Measurements from ENCODE around the gene SSC4D. TPM values are rescaled to one million over a fixed set of nuclear protein-coding genes. Genes with fewer than 3 reads are reported as not detected.
"Not testable (repeated sequence)": the region's sequence is repeated elsewhere in the genome, so short reads cannot be mapped to it uniquely, and the experiment has no call there.

Gene SSC4D
- 1 to 10 TPM; 2.9 to 5.8 (median 4.7) TPM for polyA plus RNA-seq

DNA sequence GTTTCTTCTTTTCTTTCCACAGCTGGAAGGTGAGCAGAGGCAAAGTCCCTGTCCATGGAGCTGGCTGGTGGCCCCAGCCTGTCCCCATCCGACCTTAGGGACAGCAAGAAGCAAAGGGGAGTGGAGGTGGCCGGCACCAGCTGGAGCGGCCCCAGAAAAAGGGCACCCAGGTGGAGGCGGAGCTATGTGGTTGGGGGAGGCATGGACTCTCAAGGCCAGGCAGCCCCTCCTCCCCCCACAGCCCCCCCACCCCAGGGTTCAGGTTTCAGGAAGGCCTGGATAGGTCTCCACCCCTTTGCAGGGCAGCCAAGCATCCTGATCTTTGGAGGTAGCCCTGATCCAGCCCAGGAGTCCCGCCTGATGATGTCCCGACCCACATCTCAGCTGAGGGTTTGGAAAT lies at the start of gene SSC4D:
Gene SSC4D, minus strand, starts transcription at position 161 of the 400 bp plus-strand sequence. CDS start 5,258 bp downstream, outside the sequence.
- H3K27ac ChIP-seq (ENCODE audit: low read depth, low read length), result no peak within 1 kb of the TSS
- WGBS, 3 donors, result 51 to 88% (median 73%) methylated on average over 6 of the region's 6 CpGs

DNA sequence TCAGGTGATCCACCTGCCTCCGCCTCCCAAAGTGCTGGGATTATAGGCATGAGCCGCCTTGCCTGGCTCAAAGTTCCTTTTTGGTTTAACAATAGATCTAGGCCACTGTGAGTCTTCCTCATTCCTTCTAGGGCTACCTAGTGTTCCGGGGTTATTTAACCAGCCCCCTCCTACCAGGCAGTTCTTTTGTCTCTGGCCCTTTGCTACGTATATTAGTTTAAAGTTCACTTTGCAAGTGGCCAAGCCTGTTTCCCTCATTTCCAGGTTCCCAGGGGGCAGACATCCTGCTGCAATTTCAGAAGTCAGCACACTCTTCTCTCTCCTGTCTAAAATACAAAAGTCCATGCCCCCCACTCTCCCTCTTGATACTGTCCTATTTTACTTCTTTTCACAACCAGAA lies 49.0 kb upstream of the SSC4D start:
- not testable (repeated sequence) for H3K27ac ChIP-seq (ENCODE audit: low read depth, low read length)
- 24 to 54% (median 28%) methylated on average over 1 of the region's 4 CpGs for WGBS, 3 donors

DNA sequence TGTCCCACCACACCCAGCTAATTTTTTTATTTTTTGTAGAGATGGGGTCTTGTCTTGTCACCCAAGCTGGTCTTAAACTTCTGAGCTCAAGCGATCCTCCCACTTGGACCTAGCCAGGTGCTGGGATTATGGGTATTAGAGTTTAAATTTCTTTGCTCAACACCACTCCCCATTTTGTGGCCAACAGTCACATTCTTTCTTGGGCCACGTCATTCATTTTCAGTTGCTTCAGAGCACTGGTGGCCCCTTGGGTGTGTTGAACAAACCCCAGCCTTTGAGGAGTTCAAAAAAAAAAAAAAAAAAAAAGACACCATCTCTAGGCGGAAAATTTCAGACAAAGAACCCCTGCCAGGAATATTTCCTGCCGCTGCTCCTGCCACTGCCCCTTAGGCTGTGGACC lies 47.5 kb upstream of the SSC4D start:
- 50% methylated on average over 1 of the region's 4 CpGs; no CpG with 5 or more reads in 2 of the 3 donors for WGBS, 3 donors

DNA sequence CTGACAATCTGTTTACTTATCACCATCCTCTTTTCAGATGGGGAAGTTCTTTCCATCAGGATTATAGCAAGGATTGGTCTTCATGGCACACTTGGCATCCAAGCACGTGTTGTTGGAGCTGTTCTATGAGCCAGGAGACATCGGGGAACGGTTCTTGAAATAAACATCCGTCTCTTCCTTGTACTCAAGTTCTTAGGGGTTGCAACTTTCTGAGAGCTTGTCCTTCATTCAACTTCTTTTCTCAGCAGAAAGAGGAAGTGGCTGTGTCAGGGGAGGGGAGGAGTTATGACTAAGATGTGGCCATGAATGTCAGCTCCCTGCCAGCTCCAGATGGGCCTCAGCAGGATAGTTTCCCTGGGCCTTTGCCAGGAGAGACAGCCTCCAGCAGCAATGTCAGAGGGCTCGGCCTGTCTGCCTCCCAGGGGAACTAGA lies 36.1 kb upstream of the SSC4D start:
- WGBS, 3 donors, result 0 to 20% (median 1%) methylated on average over 4 of the region's 5 CpGs
- H3K27ac ChIP-seq (ENCODE audit: low read depth, low read length), result not testable (repeated sequence)

More for the DNA sequence above, 47.5 kb upstream of the SSC4D start:
- not testable (repeated sequence) for H3K27ac ChIP-seq (ENCODE audit: low read depth, low read length)

DNA sequence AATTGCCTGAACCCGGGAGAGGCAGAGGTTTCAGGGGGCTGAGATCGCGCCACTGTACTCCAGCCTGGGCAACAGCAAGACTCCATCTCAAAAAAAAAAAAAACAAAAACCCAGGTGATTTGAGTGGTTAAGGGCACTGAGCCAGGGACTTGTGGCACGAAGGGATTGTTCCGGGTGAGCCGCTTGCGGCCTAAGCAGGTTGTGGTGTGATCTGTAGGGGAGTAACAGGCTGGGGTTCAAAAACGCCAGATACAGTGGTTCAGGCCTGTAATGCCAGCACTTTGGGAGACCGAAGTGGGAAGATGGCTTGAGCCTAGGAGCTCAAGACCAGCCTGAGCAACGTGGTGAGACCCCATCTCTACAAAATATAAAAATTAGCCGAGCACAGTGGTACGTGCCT lies 34.3 kb upstream of the SSC4D start:
- H3K27ac ChIP-seq (ENCODE audit: low read depth, low read length), result not testable (repeated sequence)
- 76 to 85% (median 82%) methylated on average over 7 to 11 of the region's 12 CpGs for WGBS, 3 donors

DNA sequence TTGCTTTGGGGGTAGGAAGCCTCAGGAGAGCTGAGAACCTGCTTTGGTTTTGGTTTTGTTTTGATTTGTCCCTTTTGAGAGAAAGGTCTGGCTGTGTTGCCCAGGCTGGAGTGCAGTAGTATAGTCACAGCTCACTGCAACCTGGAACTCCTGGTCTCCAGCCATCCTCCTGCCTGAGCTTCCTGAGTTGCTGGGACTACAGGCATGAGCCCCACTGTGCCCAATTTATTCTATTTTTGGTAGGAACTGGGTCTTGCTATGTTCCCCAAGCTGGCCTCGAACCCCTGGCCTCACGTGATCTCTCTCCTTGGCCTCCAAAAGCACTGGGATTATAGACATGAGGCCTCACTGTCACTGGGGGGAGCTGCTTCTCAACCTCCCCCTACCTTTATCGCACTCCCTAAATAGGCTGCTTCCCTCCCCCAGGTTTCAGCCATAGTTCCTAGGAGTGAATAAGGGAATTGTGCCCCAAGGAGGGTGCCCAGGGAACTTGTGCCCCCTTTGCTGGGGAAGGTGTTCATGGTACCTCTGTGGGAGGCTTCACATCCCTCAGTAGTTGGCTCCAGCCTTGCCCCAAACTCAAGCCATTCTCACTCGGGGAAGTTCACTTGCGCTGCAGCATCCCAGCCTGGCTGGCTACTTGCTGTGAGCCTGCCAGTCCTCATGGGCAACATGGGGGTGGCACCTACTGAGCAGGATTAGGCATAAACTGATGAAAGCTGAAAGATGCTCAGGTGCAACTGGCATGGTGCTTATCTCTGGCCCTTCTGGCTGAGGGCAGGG lies 33.4 kb upstream of the SSC4D start:
- 89 to 97% (median 95%) methylated on average over 3 to 5 of the region's 5 CpGs for WGBS, 3 donors
- H3K27ac ChIP-seq (ENCODE audit: low read depth, low read length), result not testable (repeated sequence)

DNA sequence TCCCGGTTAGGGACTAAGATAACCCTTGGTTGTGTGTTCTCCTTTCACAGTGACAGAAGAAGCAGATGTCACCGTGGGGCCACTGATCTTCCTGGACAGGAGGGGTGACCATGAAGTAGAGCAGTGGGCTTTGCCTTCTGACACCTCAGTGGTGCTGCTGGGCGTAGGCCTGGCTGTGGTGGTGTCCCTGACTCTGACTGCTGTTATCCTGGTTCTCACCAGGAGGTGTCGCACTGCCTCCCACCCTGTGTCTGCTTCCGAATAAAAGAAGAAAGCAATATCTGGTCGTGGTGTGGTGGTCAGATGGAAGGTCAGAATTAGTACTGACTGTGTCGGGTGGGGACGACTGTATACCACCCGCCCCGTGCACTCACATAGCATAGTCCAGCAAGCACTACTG lies 32.3 kb upstream of the SSC4D start:
- H3K27ac ChIP-seq (ENCODE audit: low read depth, low read length), result not testable (repeated sequence)
- 57 to 100% (median 100%) methylated on average over 1 to 2 of the region's 10 CpGs for WGBS, 3 donors

DNA sequence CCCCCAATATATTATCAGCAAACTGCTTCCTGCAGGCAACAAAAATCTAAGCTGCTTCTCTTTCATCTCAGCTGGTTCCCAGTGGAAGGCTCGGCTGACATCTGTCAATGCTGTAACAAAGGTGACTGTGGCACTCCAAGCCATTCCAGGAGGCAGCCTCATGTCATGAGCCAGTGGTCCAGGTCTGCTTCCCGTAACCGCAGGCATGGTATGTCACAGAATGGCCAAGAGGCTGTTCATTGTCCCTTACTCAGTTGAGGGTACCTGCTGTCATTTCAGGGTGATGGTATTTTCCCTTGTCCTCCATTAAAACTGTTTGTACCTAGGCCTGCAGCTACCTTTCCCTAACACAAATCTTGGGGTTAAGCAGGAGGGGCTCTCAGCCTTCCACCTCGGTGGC lies 30.9 kb upstream of the SSC4D start:
- H3K27ac ChIP-seq (ENCODE audit: low read depth, low read length), result not testable (repeated sequence)
- WGBS, 3 donors, result 88 to 93% (median 91%) methylated on average over 4 of the region's 4 CpGs

DNA sequence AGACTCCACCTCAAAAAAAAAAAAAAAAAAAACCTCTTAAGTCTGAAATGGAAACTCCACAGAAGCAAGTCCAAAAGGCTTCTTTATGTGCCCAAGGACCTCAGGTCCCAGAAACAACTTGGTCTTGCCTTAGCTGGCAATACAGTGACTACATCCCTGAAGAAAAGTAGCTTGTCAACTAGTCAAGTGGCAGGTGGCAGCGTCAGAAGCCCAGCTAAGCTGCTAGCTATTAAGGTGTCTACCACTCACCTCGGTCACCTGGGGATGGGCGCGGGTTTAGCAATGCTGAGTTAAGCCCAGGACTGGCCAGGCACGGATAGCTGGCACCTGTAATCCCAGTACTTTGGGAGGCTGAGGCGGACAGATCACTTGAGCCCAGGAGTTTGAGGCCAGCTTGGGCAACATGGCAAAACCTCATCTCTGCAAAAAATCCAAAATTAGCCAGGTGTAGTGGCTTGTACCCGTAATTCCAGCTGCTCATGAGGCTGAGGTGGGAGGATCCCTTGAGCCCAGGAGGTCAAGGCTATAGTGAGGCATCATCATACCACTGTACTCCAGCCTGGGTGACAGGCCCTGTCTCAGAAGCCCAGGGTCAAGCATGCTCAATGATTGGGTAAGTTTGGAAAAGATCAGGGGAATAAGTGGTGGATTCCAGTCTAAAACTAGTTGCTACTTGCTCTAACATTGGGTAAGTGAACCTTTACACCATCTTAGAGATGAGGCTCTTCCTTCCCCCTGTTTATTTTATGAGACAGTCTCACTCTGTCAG lies 29.8 kb upstream of the SSC4D start:
- 78 to 95% (median 90%) methylated on average over 2 to 4 of the region's 7 CpGs for WGBS, 3 donors
- H3K27ac ChIP-seq (ENCODE audit: low read depth, low read length), result not testable (repeated sequence)

DNA sequence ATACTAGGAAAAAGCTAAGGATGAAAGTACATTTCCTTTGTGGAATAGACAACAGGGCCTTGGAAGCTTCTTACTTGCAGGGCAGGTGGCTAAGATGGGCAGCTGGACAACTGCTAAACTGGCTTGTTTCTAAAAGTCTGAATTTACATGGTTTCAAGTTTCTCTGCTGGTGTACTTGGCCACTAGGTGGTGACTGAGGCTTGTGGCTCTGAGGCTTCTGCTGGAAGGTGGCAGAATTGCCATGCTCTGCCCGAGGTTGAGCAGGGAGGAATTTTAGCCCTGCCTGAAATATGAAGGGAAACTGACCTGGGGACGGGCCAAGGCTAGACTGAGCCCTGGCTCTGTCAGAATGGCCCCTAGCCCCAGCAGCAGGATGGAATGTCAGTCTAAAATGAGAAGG lies 28.4 kb upstream of the SSC4D start:
- not testable (repeated sequence) for H3K27ac ChIP-seq (ENCODE audit: low read depth, low read length)
- 0 to 21% (median 10%) methylated on average over 1 to 2 of the region's 2 CpGs for WGBS, 3 donors

DNA sequence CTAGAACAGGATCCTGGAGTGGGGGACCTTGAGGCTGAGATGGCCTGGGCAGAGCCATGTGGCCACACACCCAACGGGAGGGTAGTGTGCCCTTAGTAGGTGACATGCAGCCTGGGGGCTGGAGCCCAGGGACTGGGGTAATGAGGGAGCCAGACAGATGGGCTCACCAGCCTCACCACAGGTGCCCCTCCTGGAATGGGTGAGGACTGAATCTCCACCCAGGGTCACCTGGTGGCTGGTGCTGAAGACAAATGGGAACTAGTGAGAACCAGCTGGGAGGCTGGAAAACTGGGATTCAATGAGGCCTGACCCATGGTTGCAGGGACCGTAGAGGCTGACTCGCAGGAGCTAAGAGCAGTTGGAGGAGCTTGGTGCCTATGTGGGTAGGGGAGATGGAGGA lies 21.3 kb upstream of the SSC4D start:
- H3K27ac ChIP-seq (ENCODE audit: low read depth, low read length), result no peak overlapping the region
- 92 to 97% (median 94%) methylated on average over 3 of the region's 3 CpGs for WGBS, 3 donors

DNA sequence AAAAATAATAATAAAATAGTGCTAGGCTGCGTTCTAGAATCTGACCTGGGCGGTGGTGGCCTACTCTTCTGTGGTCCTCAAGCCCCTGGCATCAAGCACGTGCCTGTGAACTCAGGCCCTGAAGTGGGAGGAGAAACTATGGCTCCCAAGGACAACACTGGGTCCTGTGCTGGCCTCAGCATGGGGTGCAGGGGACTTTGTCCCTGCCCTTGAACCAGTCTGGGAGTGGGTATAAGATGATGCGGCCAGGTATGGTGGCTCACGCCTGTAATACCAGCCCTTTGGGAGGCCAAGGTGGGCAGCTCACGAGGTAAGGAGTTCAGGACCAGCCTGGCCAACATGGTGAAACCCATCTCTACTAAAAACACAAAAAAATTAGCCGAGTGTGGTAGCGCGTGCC lies 20.7 kb upstream of the SSC4D start:
- no peak overlapping the region for H3K27ac ChIP-seq (ENCODE audit: low read depth, low read length)
- 93 to 95% (median 94%) methylated on average over 9 of the region's 9 CpGs for WGBS, 3 donors

DNA sequence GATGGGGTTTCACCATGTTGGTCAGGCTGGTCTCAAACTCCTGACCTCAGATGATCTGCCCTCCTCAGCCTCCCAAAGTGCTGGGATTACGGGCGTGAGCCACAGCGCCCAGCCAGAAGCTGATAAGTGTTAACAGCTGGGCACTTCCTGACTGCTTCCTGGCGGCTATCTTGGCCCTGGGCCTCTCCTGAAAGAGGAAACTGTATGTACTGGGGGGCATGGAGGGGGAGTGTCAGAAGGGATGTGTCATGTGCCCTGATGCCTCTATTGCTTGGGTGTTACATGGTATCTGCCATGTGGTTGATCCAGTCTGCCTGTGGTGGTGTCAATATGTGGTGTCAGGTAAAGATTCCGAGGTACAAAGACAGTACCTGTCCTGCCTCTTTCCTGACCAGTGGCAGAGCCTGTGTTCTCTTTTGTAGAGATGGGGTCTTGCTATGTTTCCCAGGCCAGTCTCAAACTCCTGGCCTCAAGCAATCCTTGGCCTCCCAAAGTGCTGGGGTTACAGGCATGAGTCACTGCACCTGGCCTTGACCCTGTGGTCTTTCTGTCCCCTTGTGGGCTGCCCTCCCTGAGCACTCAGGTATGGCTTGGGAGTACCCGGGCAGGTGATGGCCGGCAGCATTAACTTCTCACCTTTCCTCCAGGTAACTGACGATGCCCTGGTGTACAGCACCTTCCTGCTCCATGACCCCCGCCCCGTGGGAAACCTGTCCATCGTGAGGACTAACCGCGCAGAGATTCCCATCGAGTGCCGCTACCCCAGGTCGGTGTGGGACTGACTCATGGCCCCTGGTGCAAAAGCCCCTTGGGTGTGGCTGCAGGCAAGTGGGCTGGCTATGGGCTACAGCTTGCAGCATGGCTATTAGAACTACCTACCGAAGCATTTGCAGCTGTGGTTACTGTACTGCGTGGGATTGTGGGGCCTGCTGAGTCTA lies 19.6 kb upstream of the SSC4D start:
- 81 to 88% (median 83%) methylated on average over 18 of the region's 18 CpGs for WGBS, 3 donors
- H3K27ac ChIP-seq (ENCODE audit: low read depth, low read length), result no peak overlapping the region

DNA sequence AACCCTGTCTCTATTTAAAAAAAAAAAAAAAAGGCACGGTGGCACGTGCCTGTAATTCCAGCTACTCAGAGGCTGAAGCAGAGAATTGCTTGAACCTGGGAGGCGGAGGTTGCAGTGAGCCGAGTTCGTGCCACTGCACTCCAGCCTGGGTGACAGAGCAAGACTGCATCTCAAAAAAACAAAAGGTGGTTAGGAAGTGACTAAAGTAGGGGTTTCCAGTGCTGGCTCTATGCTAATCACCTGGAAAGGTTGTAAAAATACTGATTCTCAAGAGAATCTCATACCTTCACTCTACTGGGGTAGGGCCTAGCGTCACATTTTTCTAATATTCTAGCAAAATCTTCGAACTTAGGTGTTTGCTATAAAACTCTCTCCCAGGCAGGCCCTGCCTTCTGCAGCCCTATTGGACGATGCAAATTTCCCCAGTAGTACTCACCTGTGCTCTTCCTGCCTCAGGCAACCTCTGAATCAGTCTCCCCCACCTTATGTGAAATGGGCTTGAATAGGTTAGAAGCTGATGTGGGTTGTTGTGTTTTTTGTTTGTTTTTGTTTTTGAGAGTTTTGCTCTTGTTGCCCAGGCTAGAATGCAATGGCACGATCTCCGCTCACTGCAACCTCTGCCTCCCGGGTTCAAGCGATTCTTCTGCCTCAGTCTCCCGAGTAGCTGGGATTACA lies 18.8 kb upstream of the SSC4D start:
- H3K27ac ChIP-seq (ENCODE audit: low read depth, low read length), result no peak overlapping the region
- 89 to 90% (median 89%) methylated on average over 13 of the region's 13 CpGs for WGBS, 3 donors

DNA sequence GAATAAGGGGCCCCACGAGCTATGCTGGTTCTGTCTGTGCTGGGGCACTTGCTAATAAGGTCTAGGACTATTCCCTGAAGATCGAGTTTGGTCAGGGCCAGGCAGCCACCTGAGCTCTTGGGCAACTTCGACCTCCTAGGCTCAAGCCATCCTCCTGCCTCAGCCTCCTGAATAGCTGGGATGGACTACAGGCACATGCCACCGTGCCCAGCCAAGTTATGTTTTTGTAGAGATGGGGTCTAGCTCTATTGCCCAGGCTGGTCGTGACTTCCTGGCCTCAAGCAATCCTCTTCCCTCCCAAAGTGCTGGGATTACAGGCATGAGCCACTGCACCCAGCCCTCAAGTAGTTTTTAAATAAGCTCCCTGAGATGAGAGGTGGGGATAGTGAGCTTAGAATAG lies 18.1 kb upstream of the SSC4D start:
- no peak overlapping the region for H3K27ac ChIP-seq (ENCODE audit: low read depth, low read length)
- WGBS, 3 donors, result 89 to 91% (median 90%) methylated on average over 5 of the region's 5 CpGs

DNA sequence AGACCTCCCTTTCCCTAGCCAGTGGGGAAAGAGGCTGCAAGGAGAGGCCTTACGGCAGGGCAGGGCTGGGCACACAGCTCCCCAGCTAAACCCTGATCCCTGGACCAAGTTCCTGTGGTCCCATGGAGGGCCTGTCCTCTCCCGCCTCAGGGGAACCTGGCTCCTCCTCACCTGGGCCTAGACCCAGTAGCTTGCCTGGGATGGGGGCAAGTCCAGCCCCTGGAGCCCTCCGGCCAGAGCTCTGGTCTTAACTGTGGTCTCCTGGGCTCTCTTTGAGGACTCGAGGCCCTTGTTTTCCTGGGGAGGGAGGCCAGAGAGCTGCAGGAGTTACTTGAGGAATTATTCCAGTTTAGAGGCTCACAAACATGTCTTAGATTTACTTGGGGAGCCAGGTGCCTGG lies 16.7 kb upstream of the SSC4D start:
- H3K27ac ChIP-seq (ENCODE audit: low read depth, low read length), result no peak overlapping the region
- WGBS, 3 donors, result 89 to 96% (median 93%) methylated on average over 4 of the region's 4 CpGs

DNA sequence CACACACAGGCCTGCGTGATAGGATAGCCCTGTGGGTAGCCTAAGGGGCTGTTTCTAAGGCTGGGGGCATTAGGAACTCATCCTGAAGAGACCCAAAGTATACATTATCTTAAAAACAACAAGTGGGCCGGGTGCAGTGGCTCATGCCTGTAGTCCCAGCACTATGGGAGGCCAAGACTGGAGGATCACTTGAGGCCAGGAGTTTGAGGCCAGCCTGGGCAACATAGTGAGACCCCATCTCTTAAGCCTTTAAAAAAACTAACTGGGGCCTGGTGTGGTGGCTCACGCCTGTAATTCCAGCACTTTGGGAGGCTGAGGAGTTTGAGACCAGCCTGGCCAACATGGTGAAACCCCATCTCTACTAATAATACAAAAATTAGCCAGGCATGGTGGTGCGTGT lies 16.1 kb upstream of the SSC4D start:
- 88 to 94% (median 90%) methylated on average over 4 of the region's 4 CpGs for WGBS, 3 donors

DNA sequence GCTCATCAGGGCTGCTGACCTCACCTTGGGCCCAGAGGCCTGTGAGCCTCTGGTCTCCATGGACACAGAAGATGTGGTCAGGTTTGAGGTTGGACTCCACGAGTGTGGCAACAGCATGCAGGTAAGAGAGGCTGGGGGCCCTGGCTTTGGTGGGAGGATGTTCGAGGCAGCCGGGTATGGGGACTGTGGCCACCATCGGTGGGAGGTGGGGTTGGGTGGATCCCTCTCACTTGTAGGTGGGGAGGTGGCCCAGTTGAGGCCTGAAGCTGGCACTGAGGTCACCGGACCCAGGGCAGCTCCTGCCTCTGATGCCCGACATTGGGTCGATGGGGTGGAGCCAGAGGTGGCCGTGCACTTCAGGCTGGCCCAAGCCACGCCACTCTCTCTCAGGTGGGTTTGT lies 15.7 kb upstream of the SSC4D start:
- WGBS, 3 donors, result 93 to 95% (median 95%) methylated on average over 9 of the region's 9 CpGs

More for the DNA sequence above, 16.1 kb upstream of the SSC4D start:
- H3K27ac ChIP-seq (ENCODE audit: low read depth, low read length), result not testable (repeated sequence)

More for the DNA sequence above, 15.7 kb upstream of the SSC4D start:
- H3K27ac ChIP-seq (ENCODE audit: low read depth, low read length), result no peak overlapping the region

All from adipose tissue (tissue), 3 donors.